Breast epithelium (tissue), 3 donors: Measurements from ENCODE around the gene SSTR5.

Experiments
- CTCF ChIP-seq, 3 donors: fragments of 450-650 bp; IDR thresholded peaks; one replicate each; pipeline ENCODE4 v1.5.1; 2016 to 2017; ENCODE audit warnings: antibody characterized with exemption in 3 of 3, mild to moderate bottlenecking in 3 of 3, moderate library complexity in 3 of 3
- POLR2A ChIP-seq: fragments of 450-650 bp; IDR thresholded peaks from one replicate; pipeline ENCODE4 v1.6.1; 2016; ENCODE audit warnings: antibody characterized with exemption, mild to moderate bottlenecking, moderate library complexity
- POLR2AphosphoS5 ChIP-seq, 3 donors: sonication (generic); formaldehyde crosslinking; IDR thresholded peaks; one replicate each; pipeline ENCODE4 v1.6.1; 2017; ENCODE audit warnings: antibody characterized with exemption in 3 of 3

DNA sequence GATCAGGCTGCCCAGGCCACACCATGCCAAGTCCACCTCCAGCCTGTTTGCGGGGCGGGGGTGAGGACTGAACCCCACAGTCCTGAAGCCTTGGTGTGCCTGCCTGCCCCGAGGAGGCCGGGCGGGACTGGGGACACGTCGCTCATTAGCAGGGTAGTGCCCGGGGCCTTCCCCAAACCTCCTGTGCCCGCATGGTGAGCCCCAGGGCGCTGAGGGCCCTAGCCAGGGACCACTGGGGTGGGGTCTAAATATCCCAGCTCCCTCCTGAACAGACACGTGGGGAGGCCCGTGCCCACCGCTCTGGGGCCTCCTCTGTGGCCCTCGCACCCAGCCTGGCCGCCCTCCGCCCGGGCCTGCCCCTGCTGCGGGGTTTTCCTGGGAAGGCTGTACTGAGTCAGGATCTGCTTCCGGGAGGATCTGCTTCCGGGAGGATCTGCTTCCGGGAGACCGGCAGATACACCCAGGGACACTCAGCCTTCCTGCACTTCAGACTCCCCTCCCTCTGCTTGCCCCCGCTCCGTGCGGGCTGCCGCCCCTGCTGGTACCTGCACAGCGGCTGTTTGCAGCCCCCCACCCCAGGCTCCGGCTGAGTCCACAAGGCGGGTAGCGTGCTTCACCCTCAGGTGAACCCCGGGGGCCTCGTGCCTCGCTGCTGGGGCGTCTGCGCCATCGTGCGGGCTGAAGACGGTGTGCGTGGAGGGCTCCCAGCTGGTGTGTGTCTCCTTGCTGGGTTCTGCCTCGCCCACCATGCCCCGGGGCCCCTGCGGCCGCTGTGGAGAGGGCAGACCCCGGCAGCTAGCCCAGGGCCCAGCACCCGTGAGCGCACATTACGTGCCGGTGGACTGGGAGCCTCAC lies 56.8 kb downstream of the SSTR5 start:
- no peak for TF ChIP-seq POLR2A
- TF ChIP-seq CTCF (IDR thresholded peaks at IDR 0.05), result no peak
- no peak for TF ChIP-seq POLR2AphosphoS5 (IDR thresholded peaks at IDR 0.05)
